ENCODE data around the gene CNTN5.

The CNTN5 gene

GRCh38 chr11:99171330-99171729 lies 150.6 kb downstream of the CNTN5 start:
- no peak for DNase-seq

GRCh38 chr11:99176430-99176829 lies 155.7 kb downstream of the CNTN5 start:
- DNase-seq: no peak

GRCh38 chr11:99177446-99177845 lies 156.7 kb downstream of the CNTN5 start:
- DNase-seq: no peak

- DNase-seq: no peak
These were observed 163.4 kb downstream of the CNTN5 start for GRCh38 chr11:99184146-99184545.

GRCh38 chr11:99188221-99188620 lies 167.5 kb downstream of the CNTN5 start:
- DNase-seq: no peak

GRCh38 chr11:99192716-99193115 lies 172.0 kb downstream of the CNTN5 start:
- no peak for DNase-seq

DNA sequence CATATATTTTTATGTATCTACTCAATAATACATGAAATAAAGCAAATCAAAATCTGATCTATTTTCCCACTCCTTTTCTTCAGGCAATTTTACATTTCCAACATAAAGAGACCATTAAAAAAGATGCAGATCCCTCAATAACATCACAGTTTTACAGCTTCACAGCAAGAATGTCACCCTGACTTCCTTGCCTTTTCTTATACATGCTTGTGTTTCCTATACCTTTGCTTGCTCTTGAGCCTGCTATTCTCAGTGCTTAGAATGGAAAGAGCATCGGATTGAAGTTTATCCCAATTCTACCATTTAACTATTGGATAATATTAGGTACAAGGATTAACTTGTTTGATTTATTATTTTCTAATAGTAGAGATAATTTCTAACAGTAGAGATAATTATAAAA lies 176.7 kb downstream of the CNTN5 start:
- DNase-seq: no peak

- DNase-seq: no peak
These were observed 177.5 kb downstream of the CNTN5 start for GRCh38 chr11:99198215-99198614.

DNA sequence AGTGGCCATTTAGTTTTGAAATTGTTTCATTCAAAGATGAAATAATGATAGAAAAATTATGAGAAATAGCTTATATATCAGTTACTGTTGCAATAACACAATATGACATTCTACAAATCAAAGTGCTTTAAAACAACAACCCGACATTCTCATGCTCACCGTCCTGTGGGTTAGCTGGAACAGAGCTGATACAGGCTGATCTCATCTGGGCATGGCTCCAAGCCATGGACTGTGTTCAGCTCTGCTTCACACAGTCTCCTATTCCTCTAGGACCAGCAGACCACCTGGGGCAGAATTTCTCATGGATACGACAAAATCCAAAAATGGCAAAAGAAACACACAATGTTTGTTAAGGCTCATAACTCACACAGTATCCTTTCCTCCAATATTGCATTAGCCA lies 178.6 kb downstream of the CNTN5 start:
- DNase-seq: no peak

- DNase-seq: no peak
These were observed 180.0 kb downstream of the CNTN5 start for GRCh38 chr11:99200720-99201119.

DNA sequence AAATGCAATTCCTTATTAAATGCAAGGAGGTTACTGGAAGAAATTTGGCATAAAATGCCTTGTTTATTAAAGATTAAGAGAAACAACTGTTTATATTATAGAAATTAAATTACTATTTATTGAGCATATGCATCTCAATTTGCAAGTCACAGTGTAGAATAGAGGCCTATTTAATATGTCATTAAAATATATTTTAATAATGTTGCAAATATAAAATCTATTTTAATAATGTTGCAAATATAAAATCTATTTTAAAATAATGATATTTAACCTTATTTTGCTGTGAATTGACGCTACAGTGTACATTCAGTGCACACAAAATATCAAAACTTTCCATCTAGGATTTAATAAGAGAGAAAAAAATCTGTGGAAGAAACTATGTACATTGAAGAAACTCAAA lies 188.1 kb downstream of the CNTN5 start:
- DNase-seq: no peak

DNA sequence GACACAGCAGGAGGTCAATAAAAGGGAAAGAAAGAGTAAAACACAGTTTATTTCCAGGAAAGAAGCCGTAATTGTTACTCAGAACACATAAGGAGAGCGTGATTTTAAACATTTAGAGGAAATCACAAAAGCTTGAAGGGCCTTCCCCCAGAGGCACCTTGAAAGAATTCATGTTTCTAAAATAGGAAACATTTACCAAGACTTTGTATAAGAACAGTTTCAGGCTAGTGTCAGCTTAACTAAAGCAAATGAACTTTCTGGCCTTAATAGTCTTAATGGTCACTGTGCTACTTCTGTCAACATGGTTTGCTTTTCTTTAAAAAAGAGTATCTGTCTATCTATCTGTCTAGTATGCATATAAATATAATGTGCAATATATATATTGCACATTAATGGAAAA lies 208.8 kb downstream of the CNTN5 start:
- DNase-seq: no peak

GRCh38 chr11:99234534-99234933 lies 213.8 kb downstream of the CNTN5 start:
- DNase-seq: no peak

- no peak for DNase-seq
These were observed 217.7 kb downstream of the CNTN5 start for GRCh38 chr11:99238401-99238800.

- no peak for DNase-seq
These were observed 219.7 kb downstream of the CNTN5 start for GRCh38 chr11:99240192-99241030.

GRCh38 chr11:99241066-99241465 lies 220.3 kb downstream of the CNTN5 start:
- DNase-seq: no peak

DNA sequence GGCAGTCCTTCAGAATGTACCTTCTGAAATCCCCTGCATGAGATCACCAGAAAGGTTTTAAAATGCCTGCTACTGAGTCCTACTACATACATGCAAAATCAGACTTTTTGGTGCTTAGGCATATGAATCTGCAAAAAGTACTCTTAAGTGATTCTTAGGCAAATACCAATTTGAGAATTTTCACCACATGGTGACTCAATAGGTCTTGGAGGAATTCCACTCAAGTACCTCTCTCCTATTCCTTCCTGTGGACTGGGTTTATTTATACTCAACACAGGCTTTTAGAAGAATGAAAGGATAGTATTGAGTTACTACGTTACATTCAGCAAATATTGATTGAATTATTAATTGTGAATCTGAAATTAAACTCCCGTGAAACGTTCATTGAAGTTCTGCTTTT lies 223.9 kb downstream of the CNTN5 start:
- no peak for DNase-seq

DNA sequence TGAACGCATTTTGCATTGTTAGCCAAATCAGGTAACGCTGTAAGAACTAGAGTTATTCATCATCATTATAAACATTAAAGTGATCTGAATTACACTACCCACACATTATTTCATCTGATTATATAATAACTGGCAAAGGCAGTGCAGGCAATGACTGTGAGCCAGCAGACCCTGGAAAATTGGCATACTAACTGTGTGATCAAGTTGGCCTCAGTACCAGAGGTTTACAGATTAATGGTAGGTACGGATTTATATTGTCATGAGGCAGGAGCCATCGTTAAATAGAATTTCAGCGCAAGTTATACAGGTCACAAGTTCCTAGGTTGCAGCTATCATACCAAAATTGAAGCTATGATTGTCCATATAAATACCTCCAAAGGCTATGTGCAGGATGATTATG lies 225.4 kb downstream of the CNTN5 start:
- no peak for DNase-seq

- DNase-seq: no peak
These were observed 235.9 kb downstream of the CNTN5 start for GRCh38 chr11:99256614-99257013.

DNA sequence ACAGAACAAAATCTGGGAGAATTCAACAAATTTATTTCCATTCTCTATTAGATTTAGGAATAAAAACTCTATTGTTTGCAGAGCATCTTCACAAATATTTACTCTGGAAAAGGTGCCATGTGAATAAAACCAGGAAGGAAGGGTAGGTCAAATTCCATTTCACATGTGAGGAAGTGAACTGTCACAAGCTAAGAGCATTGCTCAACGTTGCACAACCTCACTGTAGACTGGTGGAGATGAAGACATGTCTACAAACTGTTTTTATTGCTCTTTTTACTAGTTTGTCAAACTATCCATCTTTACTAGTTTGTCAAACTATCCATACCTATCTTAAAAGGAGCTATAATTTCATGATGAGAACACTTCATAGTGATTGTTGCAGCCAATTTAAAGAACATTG lies 236.4 kb downstream of the CNTN5 start:
- DNase-seq: no peak

DNA sequence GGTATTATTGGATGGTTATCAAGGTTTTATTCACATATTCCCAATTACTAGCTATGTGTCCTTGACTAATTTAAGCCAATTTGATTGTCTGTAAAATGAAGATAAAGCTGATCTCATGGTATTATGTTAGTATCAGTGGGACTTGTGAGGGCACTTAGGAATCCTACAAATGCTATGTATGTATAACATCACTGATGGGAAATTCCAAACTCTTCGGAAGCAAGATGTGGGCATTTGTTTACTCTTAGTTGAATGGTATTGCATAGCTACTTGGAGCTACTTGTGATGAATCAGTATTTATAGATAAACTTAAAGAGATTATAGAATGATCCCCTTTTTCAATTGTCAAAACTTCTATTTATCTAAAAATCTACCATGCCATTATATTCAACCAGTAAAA lies 239.9 kb downstream of the CNTN5 start:
- no peak for DNase-seq

GRCh38 chr11:99268886-99269285 lies 248.1 kb downstream of the CNTN5 start:
- DNase-seq: no peak

GRCh38 chr11:99271527-99271926 lies 250.8 kb downstream of the CNTN5 start:
- DNase-seq: no peak

GRCh38 chr11:99275521-99275920 lies 254.8 kb downstream of the CNTN5 start:
- DNase-seq: no peak

DNA sequence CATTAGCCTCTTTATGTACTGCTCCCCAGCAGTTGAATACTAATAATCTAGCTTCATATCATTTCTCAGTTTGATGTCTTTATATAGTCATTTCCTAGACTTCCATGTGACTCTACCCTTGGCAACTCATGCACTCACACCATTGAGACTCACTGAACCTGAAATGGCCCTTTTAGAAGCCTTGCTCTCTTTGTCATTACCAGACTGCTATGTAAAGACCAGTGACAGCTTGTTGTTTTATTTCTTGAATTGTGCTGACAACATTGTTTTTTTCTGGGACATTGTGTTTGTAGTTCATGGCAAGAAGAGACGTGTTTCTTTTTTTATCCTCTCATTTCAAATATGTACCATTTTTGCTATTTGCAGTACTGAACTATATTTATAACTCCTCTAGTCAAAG lies 256.5 kb downstream of the CNTN5 start:
- no peak for DNase-seq
